GM21619 (cell line): ENCODE measurements around the gene ELMO1.

Experiments used
- ATAC-seq: cut with Tn5 transposase; IDR thresholded peaks from one replicate; pipeline ENCODE4 v1.9.1; 2021; ENCODE audit not compliant: unreplicated experiment

Gene ELMO1

GRCh38 chr7:37432281-37432920 lies 16.3 kb downstream of the ELMO1 start:
- ATAC-seq, result no peak

GRCh38 chr7:37431413-37431812 lies 17.3 kb downstream of the ELMO1 start:
- no peak for ATAC-seq

GRCh38 chr7:37430640-37431039 lies 18.0 kb downstream of the ELMO1 start:
- ATAC-seq, result no peak

GRCh38 chr7:37430171-37430570 lies 18.5 kb downstream of the ELMO1 start:
- no peak for ATAC-seq

GRCh38 chr7:37429435-37429791 lies 19.3 kb downstream of the ELMO1 start:
- ATAC-seq, result no peak

GRCh38 chr7:37428681-37429434 lies 19.8 kb downstream of the ELMO1 start:
- ATAC-seq, result no peak

GRCh38 chr7:37427276-37427940 lies 21.3 kb downstream of the ELMO1 start:
- no peak for ATAC-seq

- ATAC-seq, result no peak
These were observed 23.2 kb downstream of the ELMO1 start for GRCh38 chr7:37425498-37425897.

- ATAC-seq, result no peak
These were observed 23.7 kb downstream of the ELMO1 start for GRCh38 chr7:37424995-37425394.

- no peak for ATAC-seq
These were observed 24.1 kb downstream of the ELMO1 start for GRCh38 chr7:37424521-37424920.

GRCh38 chr7:37421861-37422500 lies 26.7 kb downstream of the ELMO1 start:
- ATAC-seq, result no peak

GRCh38 chr7:37420946-37421695 lies 27.5 kb downstream of the ELMO1 start:
- ATAC-seq, result no peak

GRCh38 chr7:37419496-37419895 lies 29.2 kb downstream of the ELMO1 start:
- no peak for ATAC-seq

GRCh38 chr7:37418381-37418780 lies 30.3 kb downstream of the ELMO1 start:
- no peak for ATAC-seq

GRCh38 chr7:37417107-37417474 lies 31.6 kb downstream of the ELMO1 start:
- ATAC-seq, result no peak

- ATAC-seq, result no peak
These were observed 32.1 kb downstream of the ELMO1 start for GRCh38 chr7:37416378-37417106.

- no peak for ATAC-seq
These were observed 33.0 kb downstream of the ELMO1 start for GRCh38 chr7:37415629-37416028.

- ATAC-seq, result no peak
These were observed 34.2 kb downstream of the ELMO1 start for GRCh38 chr7:37414352-37414983.

- ATAC-seq, result no peak
These were observed 37.1 kb downstream of the ELMO1 start for GRCh38 chr7:37411444-37412034.
